Heart left ventricle (tissue), 13 donors: ENCODE measurements around the gene NUCB1.

Experiments used
- CTCF ChIP-seq, 12 donors: fragments of 200-600 bp; sonication (generic) in 4 of 12; IDR thresholded peaks; one replicate each; pipeline versions ENCODE4 v1.5.0 to v1.8.0; 2018 to 2022; ENCODE audit warnings: antibody characterized with exemption in 12 of 12, mild to moderate bottlenecking in 5 of 12
- POLR2A ChIP-seq, 2 donors: fragments of 450-650 bp; IDR thresholded peaks; one replicate each; pipeline ENCODE4 v1.6.1; 2017; ENCODE audit warnings: antibody characterized with exemption in 2 of 2, mild to moderate bottlenecking in 2 of 2, moderate library complexity in 2 of 2
- donor health status: ischemic (EF 13 %, LVEDD 7.1; RV severe dilation, severe dysfunction).
- donor health status: DM: no; HTN: yes; CAD: no.
- donor health status: DM: no; HTN: no; CAD: no.
- donor health status: ischemic (EF 25% LVEDD 6.9; RV normal size, moderate dysfunction).
- donor health status: ischemic (EF 25% LVEDD 5.7; RV mildly dilated, moderate dysfunction).
- donor health status: ischemic (EF 35%, LVEDD 5.7; RV mildly dilated, moderate dysfunction).
- donor health status: nonischemic (EF 11% LVEDD 7.7; RV severe dilation, severe dysfunction).
- donor health status: DM: yes; HTN: yes; CAD: no.
- donor health status: PGD.
- donor health status: ischemic (EF 29% LVEDD 5.4; RV normal size, mild dysfunction).
- donor health status: nonischemic (EF 23%, LVEDD 6.1; RV moderate dilation, normal function).

- TF ChIP-seq CTCF (IDR thresholded peaks at IDR 0.05) (no peak), POLR2A (IDR thresholded peaks at IDR 0.05) (no peak)
These were observed 62.7 kb downstream of the NUCB1 start for GRCh38 chr19:48962849-48963165.
